HG03571 (cell line): ENCODE measurements around the gene INSIG2.

Experiments used
- ATAC-seq: cut with Tn5 transposase; IDR thresholded peaks from one replicate; pipeline ENCODE4 v1.9.1; 2021; ENCODE audit not compliant: unreplicated experiment

Gene INSIG2

GRCh38 chr2:118097657-118098056, 9.4 kb downstream of the INSIG2 start:
- ATAC-seq: no peak

DNA sequence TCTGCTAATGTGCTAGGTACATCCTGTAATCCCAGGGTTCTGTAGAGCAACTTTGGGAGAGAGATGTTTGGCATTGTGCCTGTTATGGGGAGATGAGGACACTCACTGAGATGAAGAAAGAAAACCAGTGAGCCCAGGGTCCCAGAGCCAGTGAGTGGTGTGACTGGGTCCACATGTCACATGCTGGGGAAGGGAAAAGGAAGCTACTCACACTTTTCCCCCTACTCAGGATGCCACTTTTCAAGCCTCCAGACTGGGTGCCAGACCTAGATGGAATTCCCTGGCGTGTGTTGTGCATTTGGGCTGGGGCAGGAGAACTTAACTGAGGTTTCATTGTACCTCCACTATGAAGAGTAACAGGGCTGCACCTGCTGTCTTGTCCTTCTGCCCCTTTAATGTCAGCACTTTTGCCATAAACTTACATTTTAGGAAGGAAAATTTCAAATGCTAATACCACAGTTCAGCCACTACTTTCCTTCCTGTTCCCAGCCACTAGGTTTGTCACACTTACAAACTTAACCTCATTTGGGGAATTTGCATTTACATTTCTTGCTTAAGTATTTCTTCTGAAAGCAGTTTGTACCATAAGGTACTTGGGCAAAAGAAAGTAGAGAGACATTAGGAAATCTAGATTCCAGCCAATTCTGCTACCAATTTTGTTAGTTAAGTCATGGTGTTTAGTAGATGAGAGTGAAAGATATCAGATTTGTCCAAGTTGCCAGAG, 10.2 kb downstream of the INSIG2 start:
- ATAC-seq: no peak

DNA sequence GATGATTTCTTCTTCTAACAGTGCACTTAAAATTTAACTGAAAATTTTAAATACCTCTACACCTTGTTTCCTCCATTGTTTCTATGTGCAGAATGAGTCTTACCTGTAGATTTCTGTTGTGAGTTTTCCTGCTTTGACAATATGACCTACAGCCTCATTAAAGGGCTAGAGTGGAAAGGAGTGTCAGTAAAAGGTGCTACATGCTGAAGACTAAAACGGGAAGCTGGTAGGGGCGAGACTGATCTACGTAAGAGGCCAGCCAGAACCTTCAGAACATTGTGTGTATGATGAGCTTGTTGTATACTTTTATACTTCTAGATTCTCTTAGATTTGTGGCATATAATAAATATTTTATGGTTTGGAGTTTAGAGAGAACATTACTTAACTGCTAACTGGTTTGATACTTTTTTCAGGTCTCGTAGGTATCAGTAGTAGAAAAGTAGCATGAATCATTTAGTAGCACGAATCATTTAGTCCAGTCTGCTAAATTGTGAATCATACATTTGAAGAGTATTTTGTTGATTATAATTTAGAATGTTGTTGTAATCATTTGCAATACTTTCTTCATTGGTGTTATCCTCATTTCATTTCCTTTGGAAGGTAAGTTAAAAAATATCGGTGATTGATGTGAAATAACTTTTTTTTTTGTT, 14.3 kb downstream of the INSIG2 start:
- ATAC-seq: no peak

GRCh38 chr2:118103951-118104940, 16.0 kb downstream of the INSIG2 start:
- ATAC-seq: peak; percentile 93

DNA sequence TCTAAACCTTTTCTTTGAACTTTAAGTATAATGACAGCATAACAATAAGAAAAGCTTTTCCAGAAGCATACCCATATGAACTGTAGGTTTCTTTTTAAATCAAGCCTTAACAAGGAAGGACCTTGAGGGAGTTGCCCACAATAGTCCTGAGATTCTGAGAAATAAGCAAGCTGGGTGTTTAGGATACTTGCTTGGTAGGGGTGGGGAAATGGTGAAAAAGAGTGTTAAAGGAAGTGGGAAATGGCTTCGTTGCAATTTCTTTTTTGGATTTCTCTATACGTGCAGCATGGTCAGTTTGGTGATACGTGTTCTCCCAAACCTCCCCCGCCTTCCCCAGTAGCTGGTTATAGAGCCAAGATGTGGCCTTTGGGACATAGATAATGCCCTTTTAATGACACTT, 17.2 kb downstream of the INSIG2 start:
- no peak for ATAC-seq

GRCh38 chr2:118106926-118107325, 18.7 kb downstream of the INSIG2 start:
- no peak for ATAC-seq

GRCh38 chr2:118110310-118110709, 22.0 kb downstream of the INSIG2 start:
- ATAC-seq: no peak

DNA sequence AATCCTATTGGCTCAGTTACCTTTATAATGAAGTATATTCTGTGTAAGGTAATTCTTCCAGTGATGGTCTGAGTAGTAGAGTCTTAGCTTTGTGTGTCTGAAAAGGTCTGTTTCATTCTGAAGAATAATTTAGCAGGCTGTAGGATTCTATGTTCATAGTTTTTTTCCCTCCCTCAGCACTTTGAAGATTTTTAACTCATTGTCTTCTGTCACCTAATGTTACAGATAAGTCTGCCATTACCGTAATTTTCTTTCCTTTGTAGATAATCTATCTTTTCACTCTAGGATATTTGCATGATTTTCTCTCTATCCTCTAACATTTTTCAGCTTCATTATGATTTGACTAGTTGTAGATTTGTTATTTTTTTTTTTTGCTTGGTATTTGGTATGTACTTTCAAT, 22.7 kb downstream of the INSIG2 start:
- ATAC-seq: no peak

GRCh38 chr2:118112771-118113334, 24.6 kb downstream of the INSIG2 start:
- no peak for ATAC-seq

DNA sequence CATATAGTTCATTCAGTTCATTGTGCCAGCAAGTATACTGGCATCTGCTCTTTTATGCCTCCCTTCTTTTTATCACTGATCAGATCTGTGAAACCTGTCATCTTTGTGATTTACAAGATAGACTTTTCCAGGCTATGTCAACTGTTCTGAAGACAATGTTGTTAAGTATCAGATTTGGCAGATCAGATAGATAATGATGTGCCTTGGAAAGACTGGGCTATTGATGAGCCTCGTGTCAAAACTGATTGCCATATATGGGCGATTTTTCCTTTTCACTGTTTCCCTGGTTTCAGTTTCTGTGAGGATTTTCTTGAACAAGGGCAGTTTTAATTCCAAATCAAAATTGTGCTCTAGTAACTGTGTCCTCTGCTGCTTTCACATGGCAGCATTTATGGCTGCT, 26.6 kb downstream of the INSIG2 start:
- ATAC-seq: no peak

- no peak for ATAC-seq
Observed at GRCh38 chr2:118115761-118116160, 27.5 kb downstream of the INSIG2 start.

DNA sequence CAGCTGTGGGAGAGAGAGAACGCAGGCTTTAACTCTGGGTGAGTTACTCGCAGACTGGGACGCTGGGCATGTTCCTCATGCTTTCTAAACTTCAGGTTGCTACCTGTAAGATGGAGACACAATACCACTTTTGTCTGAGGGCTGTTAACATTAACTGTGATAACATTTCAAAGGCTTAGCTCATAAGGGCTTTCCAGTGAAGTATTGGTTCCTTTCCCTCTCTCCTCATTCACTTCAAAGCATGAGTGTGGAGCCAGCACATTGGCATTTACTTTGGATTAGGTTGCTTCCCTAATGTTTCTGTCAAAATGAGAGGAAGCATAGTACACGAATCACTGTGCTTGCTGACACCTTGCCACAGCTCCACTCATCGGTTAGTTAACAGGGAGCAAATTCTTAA, 30.2 kb downstream of the INSIG2 start:
- no peak for ATAC-seq

DNA sequence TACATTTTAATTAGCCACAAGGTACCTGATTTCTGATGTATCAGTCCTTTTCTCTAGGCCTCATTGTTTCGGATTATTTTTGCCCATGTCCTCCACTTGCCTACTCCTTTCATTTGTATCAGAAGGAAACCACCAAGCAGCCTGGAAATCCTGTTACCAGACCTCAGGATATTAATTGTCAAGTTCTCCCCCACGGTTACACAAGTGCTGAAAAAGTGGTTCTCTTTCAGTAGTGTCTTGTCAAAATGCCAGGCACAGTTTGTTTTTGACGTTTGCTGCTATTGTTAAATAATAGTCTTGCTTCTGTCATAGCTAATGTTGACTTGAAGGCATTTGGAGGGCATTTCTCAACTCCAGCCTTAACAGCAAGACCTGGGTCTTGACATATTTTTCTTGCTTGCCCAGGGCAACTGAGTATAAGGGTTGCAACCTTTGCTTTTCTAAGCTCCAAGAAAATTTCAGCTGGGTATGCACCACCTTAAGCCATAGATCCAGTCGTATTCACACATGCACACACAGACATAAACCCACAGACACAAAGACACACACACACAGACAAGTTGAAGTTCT, 31.0 kb downstream of the INSIG2 start:
- no peak for ATAC-seq

- ATAC-seq: no peak
Observed at GRCh38 chr2:118119761-118120400, 31.6 kb downstream of the INSIG2 start.

- ATAC-seq: no peak
Observed at GRCh38 chr2:118120401-118120780, 32.1 kb downstream of the INSIG2 start.

GRCh38 chr2:118121101-118121500, 32.8 kb downstream of the INSIG2 start:
- no peak for ATAC-seq

GRCh38 chr2:118121986-118122524, 33.8 kb downstream of the INSIG2 start:
- no peak for ATAC-seq

- ATAC-seq: peak; percentile 93
Observed at GRCh38 chr2:118122594-118123281, 34.5 kb downstream of the INSIG2 start.

- no peak for ATAC-seq
Observed at GRCh38 chr2:118123561-118124232, 35.4 kb downstream of the INSIG2 start.
